HepG2 (cell line): ENCODE data around the gene EHD1. TPM values are rescaled to one million over a fixed set of nuclear protein-coding genes. Genes with fewer than 3 reads are reported as not detected.

Source experiments
- CCAR2 ChIP-seq: fragments of 200-400 bp; formaldehyde crosslinking; optimal IDR thresholded peaks from 2 replicates; pipeline ENCODE3; 2018; ENCODE audit warnings: low read depth, mild to moderate bottlenecking, low read length, moderate library complexity
- FOXM1 ChIP-seq: sonication (generic); formaldehyde crosslinking; IDR thresholded peaks from 2 replicates; pipeline ENCODE4 v1.5.0; 2020; ENCODE audit warnings: missing genetic modification reagents
- GABPB1 ChIP-seq: IDR thresholded peaks from 2 replicates; pipeline ENCODE4 v1.6.1; 2016; ENCODE audit warnings: mild to moderate bottlenecking, missing genetic modification reagents, moderate library complexity, missing compliant biosample characterization
- GRHL1 ChIP-seq: sonication (generic); formaldehyde crosslinking; conservative IDR thresholded peaks from 2 replicates; pipeline ENCODE4 v1.8.0; 2022; ENCODE audit warnings: missing genetic modification reagents
- HDAC1 ChIP-seq: sonication (generic); formaldehyde crosslinking; IDR thresholded peaks from 2 replicates; pipeline ENCODE4 v1.5.1; 2020; ENCODE audit warnings: mild to moderate bottlenecking, missing genetic modification reagents
- HES4 ChIP-seq: sonication (generic); formaldehyde crosslinking; IDR thresholded peaks from 2 replicates; pipeline ENCODE4 v1.9.0; 2021; ENCODE audit warnings: mild to moderate bottlenecking, missing genetic modification reagents, borderline replicate concordance
- HMG20B ChIP-seq: conservative IDR thresholded peaks from 2 replicates; pipeline ENCODE4 v1.6.1; 2016; ENCODE audit warnings: missing genetic modification reagents, missing compliant biosample characterization
- KLF15 ChIP-seq: sonication (generic); formaldehyde crosslinking; IDR thresholded peaks from 2 replicates; pipeline ENCODE4 v1.8.1; 2023; ENCODE audit warnings: borderline replicate concordance, mild to moderate bottlenecking, inconsistent platforms, missing genetic modification reagents, mixed read lengths
- PATZ1 ChIP-seq: sonication (generic); formaldehyde crosslinking; IDR thresholded peaks from 2 replicates; pipeline ENCODE4 v1.4.0; 2020; ENCODE audit warnings: missing genetic modification reagents
- PRDM10 ChIP-seq: sonication (generic); formaldehyde crosslinking; IDR thresholded peaks from 2 replicates; pipeline ENCODE4 v1.4.0; 2020; ENCODE audit warnings: low read depth, missing genetic modification reagents
- RBFOX2 ChIP-seq: fragments of 200-400 bp; formaldehyde crosslinking; IDR thresholded peaks from 2 replicates; pipeline ENCODE4 v1.6.1; 2017; ENCODE audit warnings: low read depth, mild to moderate bottlenecking, low read length
- RXRA ChIP-seq: sonication (generic); formaldehyde crosslinking; IDR thresholded peaks from 2 replicates; pipeline ENCODE4 v1.5.1; 2020; ENCODE audit warnings: missing genetic modification reagents
- TGIF2 ChIP-seq: IDR thresholded peaks from 2 replicates; pipeline ENCODE4 v1.6.1; 2016; ENCODE audit warnings: control low read depth, missing compliant biosample characterization
- THRA ChIP-seq: sonication (generic); formaldehyde crosslinking; IDR thresholded peaks from 2 replicates; pipeline ENCODE4 v1.4.0; 2020; ENCODE audit warnings: missing genetic modification reagents, borderline replicate concordance
- TMF1 ChIP-seq: sonication (generic); formaldehyde crosslinking; IDR thresholded peaks from 2 replicates; pipeline ENCODE4 v1.8.1; 2022; ENCODE audit warnings: low read depth, missing genetic modification reagents
- ZFP90 ChIP-seq: sonication (generic); formaldehyde crosslinking; IDR thresholded peaks from 2 replicates; pipeline ENCODE4 v1.8.0; 2022; ENCODE audit warnings: missing genetic modification reagents, mild to moderate bottlenecking, inconsistent platforms, borderline replicate concordance
- ZMYM2 ChIP-seq: sonication (generic); formaldehyde crosslinking; IDR thresholded peaks from 2 replicates; pipeline ENCODE4 v1.8.0; 2022; ENCODE audit warnings: mild to moderate bottlenecking, missing genetic modification reagents
- ZNF550 ChIP-seq: sonication (generic); formaldehyde crosslinking; IDR thresholded peaks from 2 replicates; pipeline ENCODE4 v1.4.0; 2020; ENCODE audit warnings: mild to moderate bottlenecking, missing genetic modification reagents, borderline replicate concordance
- ZNF607 ChIP-seq: sonication (generic); formaldehyde crosslinking; IDR thresholded peaks from 2 replicates; pipeline ENCODE4 v1.5.1; 2020; ENCODE audit warnings: missing genetic modification reagents, mild to moderate bottlenecking, borderline replicate concordance
- ZNF841 ChIP-seq: sonication (generic); formaldehyde crosslinking; IDR thresholded peaks from 2 replicates; pipeline ENCODE4 v1.8.1; 2023; ENCODE audit warnings: missing genetic modification reagents, borderline replicate concordance
- polyA plus RNA-seq, 8 experiments: library from polyadenylated mRNA; depleted of rRNA in 3 of 8; stranded (reverse) in 7 of 8; unstranded in 1 of 8; fragments of >200 nt; fragmentation: Illumina TruSeq in 4 of 8; extraction: Trizol in 4 of 8; gene quantifications; 2 replicates each; pipeline versions ENCODE4 v1.2.1 to v1.2.3, GENCODE V29; 2011 to 2016; ENCODE audit warnings: low read depth in 4 of 8, missing spikeins in 1 of 8, mixed read lengths in 1 of 8; ENCODE audit not compliant: insufficient read depth in 1 of 8
- total RNA-seq, 5 experiments: library from RNA; depleted of rRNA; stranded (reverse); fragments of >200 nt; fragmentation: Illumina TruSeq; extraction: Trizol; gene quantifications; 2 replicates each; pipeline ENCODE4 v1.2.3, GENCODE V29; 2016; ENCODE audit warnings: low read depth in 1 of 5

Gene EHD1
- total and polyA plus RNA-seq, 2 of the 13 experiments (the other 11 are each of a cell fraction or from before 2014, with no cell fraction given) = 23.6 to 26.6 TPM

GRCh38 chr11:64916775-64917662 lies 38.6 kb upstream of the EHD1 start, which contains the start of gene ATG2A (continued):
- TF ChIP-seq ZNF607 (CRISPR knock-in tag) (peak; percentile 41; the same call in 1 of the 2 replicates), RBFOX2 (peak; percentile 83), HMG20B (no peak; the same call in 1 of the 2 replicates), ZNF841 (CRISPR knock-in tag) (no peak), GABPB1 (CRISPR knock-in tag) (peak; percentile 80; the same call in 1 of the 2 replicates), ZFP90 (CRISPR knock-in tag) (peak; percentile 57; the same call in 1 of the 2 replicates), HES4 (CRISPR knock-in tag) (peak; percentile 62; the same call in 1 of the 2 replicates), FOXM1 (no peak), RXRA (no peak; the same call in 1 of the 2 replicates), HDAC1 (CRISPR knock-in tag) (peak; percentile 84), TGIF2 (CRISPR knock-in tag) (0 out of 2 replicates have a peak, but pooled peaks have one; percentile 67), PATZ1 (peak; percentile 66; the same call in 1 of the 2 replicates), ZNF550 (no peak), TMF1 (CRISPR knock-in tag) (no peak), GRHL1 (CRISPR knock-in tag) (no peak), ZMYM2 (CRISPR knock-in tag) (no peak), PRDM10 (CRISPR knock-in tag) (no peak), THRA (no peak), KLF15 (CRISPR knock-in tag) (no peak), CCAR2 (no peak)
